ENCODE data around the gene ORAI3. TPM values are rescaled to one million over a fixed set of nuclear protein-coding genes. Genes with fewer than 3 reads are reported as not detected.

ORAI3 gene
- total RNA-seq, 1 donor = 35.6 TPM

- DNase-seq (ENCODE audit: low read depth) = no peak
These were observed 25.3 kb upstream of the ORAI3 start, which contains the start of gene FBXL19 for GRCh38 chr16:30923554-30924075. Gene FBXL19 (plus strand): TSS chr16:30923572. CDS start chr16:30925755, 2,183 bp downstream.

GRCh38 chr16:30924076-30924912 is 24.6 kb upstream of the ORAI3 start:
- no peak for TF ChIP-seq CTCF (IDR thresholded peaks at IDR 0.05; ENCODE audit: insufficient read depth, low read length)
- peak overlapping the region; percentile 78 for H3K4me3 ChIP-seq (ENCODE audit: low read depth, low read length)
- no peak for DNase-seq (ENCODE audit: low read depth)

More at GRCh38 chr16:30923554-30924075, 25.3 kb upstream of the ORAI3 start, which contains the start of gene FBXL19:
- no peak for TF ChIP-seq CTCF (IDR thresholded peaks at IDR 0.05; ENCODE audit: insufficient read depth, low read length)
- H3K4me3 ChIP-seq (ENCODE audit: low read depth, low read length) = peak within 1 kb of the TSS; percentile 96

- peak overlapping the region; percentile 78 for H3K4me3 ChIP-seq (ENCODE audit: low read depth, low read length)
- no peak for TF ChIP-seq CTCF (IDR thresholded peaks at IDR 0.05; ENCODE audit: insufficient read depth, low read length)
- DNase-seq (ENCODE audit: low read depth) = peak; percentile 9
These were observed 23.8 kb upstream of the ORAI3 start for GRCh38 chr16:30924913-30925631.

GRCh38 chr16:30925632-30925987 is 23.3 kb upstream of the ORAI3 start:
- no peak for DNase-seq (ENCODE audit: low read depth)
- no peak for TF ChIP-seq CTCF (IDR thresholded peaks at IDR 0.05; ENCODE audit: insufficient read depth, low read length)
- no peak overlapping the region for H3K4me3 ChIP-seq (ENCODE audit: low read depth, low read length)

GRCh38 chr16:30925995-30926811 is 22.7 kb upstream of the ORAI3 start:
- no peak for DNase-seq (ENCODE audit: low read depth)
- no peak for TF ChIP-seq CTCF (IDR thresholded peaks at IDR 0.05; ENCODE audit: insufficient read depth, low read length)
- H3K4me3 ChIP-seq (ENCODE audit: low read depth, low read length) = no peak overlapping the region

Data from fibroblast of the aortic adventitia (primary cell).